Liver (tissue), 3 donors: Measurements from ENCODE around the gene LYRM4.

Experiments
- ATF3 ChIP-seq: IDR thresholded peaks from 2 replicates; pipeline ENCODE4 v1.6.1; 2016; ENCODE audit warnings: antibody characterized with exemption
- CTCF ChIP-seq: fragments of 150-350 bp; IDR thresholded peaks from 2 replicates; pipeline ENCODE4 v1.5.1; 2017; ENCODE audit warnings: improper control_type of control experiment, low read depth, low read length; ENCODE audit not compliant: missing input control
- EGR1 ChIP-seq, 2 donors: IDR thresholded peaks; 2 replicates each; pipeline ENCODE4 v1.6.1; 2016 to 2018; ENCODE audit warnings: antibody characterized with exemption in 2 of 2, low read depth in 2 of 2
- FOXA1 ChIP-seq: IDR thresholded peaks from 2 replicates; pipeline ENCODE4 v1.6.1; 2016; ENCODE audit warnings: antibody characterized with exemption
- JUND ChIP-seq, 2 donors: IDR thresholded peaks; 2 replicates each; pipeline ENCODE4 v1.6.1; 2016; ENCODE audit warnings: antibody characterized with exemption in 2 of 2
- MAX ChIP-seq: IDR thresholded peaks from 2 replicates; pipeline ENCODE4 v1.6.1; 2016; ENCODE audit warnings: antibody characterized with exemption
- NR2F2 ChIP-seq: IDR thresholded peaks from 2 replicates; pipeline ENCODE4 v1.6.1; 2016; ENCODE audit warnings: antibody characterized with exemption
- RXRA ChIP-seq, 2 donors: IDR thresholded peaks; 2 replicates each; pipeline ENCODE4 v1.6.1; 2017 to 2018; ENCODE audit warnings: antibody characterized with exemption in 2 of 2, mild to moderate bottlenecking in 1 of 2
- TAF1 ChIP-seq: conservative IDR thresholded peaks from 2 replicates; pipeline ENCODE4 v1.6.1; 2016; ENCODE audit warnings: antibody characterized with exemption, mild to moderate bottlenecking
- YY1 ChIP-seq: IDR thresholded peaks from 2 replicates; pipeline ENCODE4 v1.6.1; 2016; ENCODE audit warnings: antibody characterized with exemption, mild to moderate bottlenecking
- ZBTB33 ChIP-seq: IDR thresholded peaks from 2 replicates; pipeline ENCODE4 v1.6.1; 2016; ENCODE audit warnings: antibody characterized with exemption
- donor health status: healthy.
- donor health status: healthy.

- TF ChIP-seq CTCF (no peak), NR2F2 (no peak), MAX (no peak), ZBTB33 (no peak), EGR1 (IDR thresholded peaks at IDR 0.05; ENCODE audit: low read depth in 2 of 2) (no peak), FOXA1 (no peak), YY1 (no peak), RXRA (IDR thresholded peaks at IDR 0.05) (no peak), JUND (IDR thresholded peaks at IDR 0.05) (no peak), TAF1 (no peak), ATF3 (no peak)
Observed at GRCh38 chr6:5066456-5067093, 194.2 kb downstream of the LYRM4 start.
